ENCODE measurements around the gene TRAF4.

GRCh38 chr17:28746611-28747050 is 2.8 kb downstream of the TRAF4 start:
- TF ChIP-seq FOXP2 (optimal IDR thresholded peaks at IDR 0.05; ENCODE audit: borderline replicate concordance, extremely low read depth, extremely low read length, insufficient read depth), result no peak
- no peak for TF ChIP-seq TAF1 (IDR thresholded peaks at IDR 0.05; ENCODE audit: borderline replicate concordance, insufficient read depth, low read length)
- no peak for TF ChIP-seq POLR2AphosphoS5 (IDR thresholded peaks at IDR 0.05; ENCODE audit: low read depth, low read length)
- no peak for TF ChIP-seq SIN3A (IDR thresholded peaks at IDR 0.05; ENCODE audit: borderline replicate concordance, insufficient read depth, low read length)
- TF ChIP-seq REST (IDR thresholded peaks at IDR 0.05; ENCODE audit: insufficient read depth in 1 of 2, low read depth in 2 of 2, low read length in 2 of 2), result no peak

Measured in PFSK-1 (cell line).